Measurements from ENCODE around the gene KRTAP19-4.

The KRTAP19-4 gene

GRCh38 chr21:30497065-30497464 lies at the start of gene KRTAP19-4:
Gene KRTAP19-4 (minus strand): TSS chr21:30497165. CDS start chr21:30497110, 55 bp downstream.
- DNase-seq: no peak

DNA sequence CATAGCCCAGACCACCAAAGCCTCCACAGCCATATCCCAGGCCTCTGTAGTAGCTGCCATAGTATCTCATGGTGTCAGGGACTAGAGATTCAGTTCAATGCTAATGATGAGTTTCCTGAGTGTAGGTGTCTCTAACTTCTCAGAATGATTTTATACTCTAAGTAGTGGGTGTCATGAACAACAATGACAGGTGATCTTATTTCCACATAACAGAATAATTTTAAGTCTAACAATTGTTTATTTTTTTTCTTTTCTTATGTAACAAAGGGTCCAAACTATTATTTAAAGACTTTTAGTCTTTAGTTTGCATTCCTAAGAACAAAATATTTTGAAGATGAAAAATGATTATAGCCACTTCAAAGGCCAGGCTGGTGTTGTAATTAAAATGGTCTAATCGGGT lies 44.8 kb upstream of the KRTAP19-4 start, which contains the start of gene KRTAP19-6:
Gene KRTAP19-6 (minus strand): TSS at position 101 of the 400 bp plus-strand sequence. CDS start 31 bp downstream, at position 70.
- DNase-seq: no peak

- DNase-seq: no peak
Observed at GRCh38 chr21:30518876-30519275, 21.9 kb upstream of the KRTAP19-4 start.

DNA sequence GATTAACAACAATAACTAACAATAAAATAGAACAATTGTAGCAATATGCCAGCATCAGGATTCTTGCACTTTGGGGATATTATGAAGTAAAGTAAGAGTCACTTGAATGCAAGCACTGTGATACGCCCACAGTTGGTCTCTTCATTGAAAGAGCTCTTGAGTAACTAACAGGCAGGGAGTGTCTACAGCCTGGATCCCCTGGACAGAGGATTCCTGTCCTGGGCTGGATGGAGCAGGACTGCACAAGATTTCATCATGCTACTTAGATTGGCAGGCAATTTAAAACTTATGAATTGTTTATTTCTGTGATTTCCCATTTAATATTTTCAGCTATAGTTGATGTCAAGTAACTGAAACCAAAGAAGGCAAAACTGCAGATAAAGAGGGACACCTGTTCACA lies 18.7 kb upstream of the KRTAP19-4 start:
- DNase-seq: no peak

- peak in 1 of 2 donors; percentile 3 for DNase-seq
Observed at GRCh38 chr21:30505621-30506205, 8.7 kb upstream of the KRTAP19-4 start.

GRCh38 chr21:30502041-30502440 lies 5.1 kb upstream of the KRTAP19-4 start, which contains the start of gene KRTAP19-5:
Gene KRTAP19-5 (minus strand): TSS chr21:30502141. CDS start chr21:30502090, 51 bp downstream.
- DNase-seq: no peak

DNA sequence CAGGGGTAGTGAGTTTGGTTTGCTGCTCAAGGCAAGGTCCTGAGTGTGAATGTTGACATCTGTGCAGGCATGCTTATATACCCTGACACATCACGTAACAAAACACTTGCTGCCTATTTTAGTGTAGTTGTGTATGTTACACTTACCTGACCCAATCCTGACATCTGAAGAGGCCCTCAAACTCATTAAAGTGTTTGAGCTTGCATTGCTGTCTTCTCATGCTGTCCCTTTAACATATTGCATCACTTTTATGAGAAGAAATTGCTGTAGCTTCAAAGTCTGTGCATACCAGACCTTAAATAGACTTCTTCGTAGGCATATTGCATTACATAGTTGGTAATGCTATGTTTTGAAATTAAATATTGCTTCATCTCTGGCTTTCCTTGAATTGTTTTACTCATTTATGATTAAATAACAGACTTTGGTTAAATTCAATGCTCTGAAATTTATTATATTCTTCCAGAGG lies 5.0 kb downstream of the KRTAP19-4 start, which contains the start of gene KRTAP19-3:
Gene KRTAP19-3 (minus strand): TSS at position 51 of the 466 bp plus-strand sequence. CDS start 56 bp downstream, outside the sequence.
- no peak for DNase-seq

DNA sequence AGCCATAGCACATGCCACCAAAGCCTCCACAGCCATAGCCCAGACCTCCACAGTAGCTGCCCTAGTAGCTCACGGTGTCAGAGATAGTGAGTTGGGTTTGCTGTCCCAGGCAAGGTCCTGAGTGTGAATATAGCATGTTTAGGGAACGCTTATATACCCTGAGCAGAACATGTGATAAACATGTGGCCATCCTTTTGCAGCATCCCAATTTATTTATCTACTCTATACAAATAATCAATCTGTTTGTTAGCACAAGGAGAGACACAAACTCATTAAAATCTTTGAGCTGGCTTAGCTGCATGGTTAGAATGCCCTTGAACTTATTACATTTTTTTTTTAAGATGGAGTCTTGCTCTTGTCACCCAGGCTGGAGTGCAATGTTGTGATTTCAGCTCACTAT lies 9.6 kb downstream of the KRTAP19-4 start, which contains the start of gene KRTAP19-2:
Gene KRTAP19-2 (minus strand): TSS at position 101 of the 400 bp plus-strand sequence. CDS start 88 bp downstream, at position 13.
- DNase-seq: no peak

GRCh38 chr21:30486180-30486579 lies 10.8 kb downstream of the KRTAP19-4 start:
- no peak for DNase-seq

DNA sequence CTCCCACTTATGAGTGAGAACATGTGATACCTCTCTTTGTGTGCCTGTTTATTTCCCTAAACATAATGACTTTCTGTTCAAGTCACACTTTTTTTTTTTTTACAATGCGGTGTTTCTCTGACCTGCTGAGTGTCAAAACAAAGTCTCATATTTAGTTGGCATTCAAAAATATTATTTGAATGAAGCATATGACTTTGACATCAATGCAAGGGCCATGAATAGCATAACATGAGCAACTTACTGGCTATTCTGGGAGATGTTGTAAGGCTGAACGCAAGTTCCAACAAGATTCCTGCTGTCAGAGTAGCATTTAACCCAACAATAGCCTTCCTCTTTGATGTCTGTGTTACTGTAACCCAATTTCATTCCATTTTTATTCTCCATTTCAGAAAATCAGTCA lies 14.8 kb downstream of the KRTAP19-4 start:
- no peak for DNase-seq

GRCh38 chr21:30480145-30480544 lies 16.8 kb downstream of the KRTAP19-4 start, which contains the start of gene KRTAP19-1:
Gene KRTAP19-1 (minus strand): TSS chr21:30480367. CDS start chr21:30480317, 50 bp downstream.
- no peak for DNase-seq

GRCh38 chr21:30479259-30479658 lies 17.7 kb downstream of the KRTAP19-4 start:
- DNase-seq: no peak

DNA sequence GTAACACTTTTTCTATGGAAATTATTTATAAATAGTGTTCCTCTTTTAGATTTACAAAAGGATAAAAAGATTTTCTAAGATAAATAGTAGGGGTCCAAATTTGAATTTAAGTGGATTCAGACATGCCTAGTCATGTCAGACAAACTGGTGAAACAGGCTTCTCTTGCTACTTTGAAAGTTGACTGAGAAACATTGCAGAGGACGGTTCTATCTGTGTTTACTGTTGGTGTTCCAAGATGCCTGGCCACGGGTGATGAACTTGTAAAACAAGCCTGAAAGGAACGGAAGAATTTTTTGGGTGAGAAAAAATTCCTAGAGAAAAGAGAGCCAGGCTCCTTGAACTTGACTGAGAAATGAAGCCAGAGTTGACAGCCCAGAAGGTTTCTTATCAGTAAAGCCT lies 19.0 kb downstream of the KRTAP19-4 start:
- no peak for DNase-seq

- DNase-seq: no peak
Observed at GRCh38 chr21:30468900-30469714, 27.9 kb downstream of the KRTAP19-4 start.

GRCh38 chr21:30463713-30464112 lies 33.3 kb downstream of the KRTAP19-4 start:
- DNase-seq: no peak

- DNase-seq: no peak
Observed at GRCh38 chr21:30448514-30448913, 48.5 kb downstream of the KRTAP19-4 start.

DNA sequence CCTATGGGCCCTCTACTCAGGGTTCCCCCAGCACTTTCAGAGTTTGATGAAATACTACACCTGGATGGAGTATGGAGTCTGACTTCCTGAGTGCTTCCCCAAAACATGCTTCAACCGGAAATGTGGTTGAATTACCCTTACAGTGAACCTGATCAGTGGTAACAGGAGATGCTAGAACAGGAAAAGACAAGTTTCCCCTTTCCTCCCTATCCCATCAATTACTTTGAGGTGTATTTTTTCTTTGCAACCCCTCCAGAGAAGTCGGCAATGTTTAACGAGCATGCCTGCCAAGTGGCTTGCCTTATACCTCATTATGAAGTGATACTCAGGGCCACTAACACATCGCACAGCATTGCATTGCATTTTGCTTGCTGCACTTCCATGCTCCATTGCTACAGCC lies 49.9 kb downstream of the KRTAP19-4 start:
- DNase-seq: no peak

All from stimulated activated CD4-positive, alpha-beta T cell treated with anti-CD3 and anti-CD28 coated beads, Interleukin-2, amount 100 ng/mL, for 24 hours (primary cell).